Measurements from ENCODE around the gene MLLT3.

MLLT3 gene

GRCh38 chr9:20376731-20377375, 245.4 kb downstream of the MLLT3 start:
- DNase-seq = no peak
- intact Hi-C loops (cut with DNase I) = no loop called here

GRCh38 chr9:20376042-20376441, 246.3 kb downstream of the MLLT3 start:
- no peak for DNase-seq
- intact Hi-C loops (cut with DNase I) = no loop called here

GRCh38 chr9:20373263-20373662, 249.0 kb downstream of the MLLT3 start:
- intact Hi-C loops (cut with DNase I) = no loop called here
- DNase-seq = no peak

GRCh38 chr9:20369391-20369790, 252.9 kb downstream of the MLLT3 start:
- DNase-seq = no peak
- intact Hi-C loops (cut with DNase I) = no loop called here

GRCh38 chr9:20367855-20368254, 254.4 kb downstream of the MLLT3 start:
- intact Hi-C loops (cut with DNase I) = no loop called here
- DNase-seq = peak in 1 of 42 donors; percentile 16

GRCh38 chr9:20364959-20365358, 257.3 kb downstream of the MLLT3 start:
- DNase-seq = no peak
- intact Hi-C loops (cut with DNase I) = no loop called here

- intact Hi-C loops (cut with DNase I) = no loop called here
- no peak for DNase-seq
Observed at GRCh38 chr9:20363233-20363632, 259.1 kb downstream of the MLLT3 start.

- intact Hi-C loops (cut with DNase I) = no loop called here
- DNase-seq = no peak
Observed at GRCh38 chr9:20361656-20362570, 260.4 kb downstream of the MLLT3 start.

- no peak for DNase-seq
- intact Hi-C loops (cut with DNase I) = no loop called here
Observed at GRCh38 chr9:20361229-20361628, 261.1 kb downstream of the MLLT3 start.

GRCh38 chr9:20358207-20358606, 264.1 kb downstream of the MLLT3 start:
- DNase-seq = no peak
- intact Hi-C loops (cut with DNase I) = loop anchor here (5.0 kb wide), 2 partner anchors 264 to 584 kb away; partner anchors contain the start of gene MLLT3

GRCh38 chr9:20357037-20357432, 265.3 kb downstream of the MLLT3 start:
- intact Hi-C loops (cut with DNase I) = loop anchor here (5.0 kb wide), 2 partner anchors 265 to 585 kb away; partner anchors contain the start of gene MLLT3
- no peak for DNase-seq

GRCh38 chr9:20356403-20357036, 265.8 kb downstream of the MLLT3 start:
- peak; percentile 55 to 92 (median 77) for DNase-seq
- intact Hi-C loops (cut with DNase I) = loop anchor here (5.0 kb wide), 2 partner anchors 266 to 586 kb away; partner anchors contain the start of gene MLLT3

- DNase-seq = no peak
Observed at GRCh38 chr9:20355022-20355421, 267.3 kb downstream of the MLLT3 start.

GRCh38 chr9:20353931-20354652, 268.2 kb downstream of the MLLT3 start:
- DNase-seq = peak in 3 of 42 donors; percentile 2 to 28 (median 6)
- intact Hi-C loops (cut with DNase I) = no loop called here

More at GRCh38 chr9:20355022-20355421, 267.3 kb downstream of the MLLT3 start:
- intact Hi-C loops (cut with DNase I) = loop anchor here (5.0 kb wide), 2 partner anchors 267 to 587 kb away; partner anchors contain the start of gene MLLT3

GRCh38 chr9:20353524-20353923, 268.8 kb downstream of the MLLT3 start:
- intact Hi-C loops (cut with DNase I) = no loop called here
- DNase-seq = no peak

GRCh38 chr9:20352591-20352990, 269.7 kb downstream of the MLLT3 start:
- DNase-seq = no peak
- intact Hi-C loops (cut with DNase I) = no loop called here

GRCh38 chr9:20351715-20352114, 270.6 kb downstream of the MLLT3 start:
- intact Hi-C loops (cut with DNase I) = no loop called here

GRCh38 chr9:20349568-20349967, 272.7 kb downstream of the MLLT3 start:
- no peak for DNase-seq
- intact Hi-C loops (cut with DNase I) = no loop called here

More at GRCh38 chr9:20351715-20352114, 270.6 kb downstream of the MLLT3 start:
- DNase-seq = no peak

GRCh38 chr9:20343325-20343724, 279.0 kb downstream of the MLLT3 start:
- intact Hi-C loops (cut with DNase I) = no loop called here
- no peak for DNase-seq
